Cardiac fibroblast (primary cell): ENCODE results near the gene ADAT3.
"Not testable (repeated sequence)": the region's sequence is repeated elsewhere in the genome, so short reads cannot be mapped to it uniquely, and the experiment has no call there.

Experiments
- DNase-seq, 2 donors: peaks; one replicate each; pipeline versions ENCODE4 v3.0.0 to v3.0.0-alpha.2; 2010; ENCODE audit warnings: low read depth in 2 of 2
- H3K4me3 ChIP-seq, 2 donors: replicated peaks in 1 of 2; 1 replicate in 1 of 2; 2 replicates in 1 of 2; pipeline ENCODE4 v1.5.1; 2011; ENCODE audit warnings: low read depth in 2 of 2, low read length in 2 of 2, mild to moderate bottlenecking in 2 of 2, moderate library complexity in 1 of 2
- TF ChIP-seq, protein P1 (sequence below): IDR thresholded peaks from one replicate; pipeline ENCODE4 v1.5.1; 2011; ENCODE audit warnings: low read depth, mild to moderate bottlenecking, low read length, inconsistent platforms

The ADAT3 gene

DNA sequence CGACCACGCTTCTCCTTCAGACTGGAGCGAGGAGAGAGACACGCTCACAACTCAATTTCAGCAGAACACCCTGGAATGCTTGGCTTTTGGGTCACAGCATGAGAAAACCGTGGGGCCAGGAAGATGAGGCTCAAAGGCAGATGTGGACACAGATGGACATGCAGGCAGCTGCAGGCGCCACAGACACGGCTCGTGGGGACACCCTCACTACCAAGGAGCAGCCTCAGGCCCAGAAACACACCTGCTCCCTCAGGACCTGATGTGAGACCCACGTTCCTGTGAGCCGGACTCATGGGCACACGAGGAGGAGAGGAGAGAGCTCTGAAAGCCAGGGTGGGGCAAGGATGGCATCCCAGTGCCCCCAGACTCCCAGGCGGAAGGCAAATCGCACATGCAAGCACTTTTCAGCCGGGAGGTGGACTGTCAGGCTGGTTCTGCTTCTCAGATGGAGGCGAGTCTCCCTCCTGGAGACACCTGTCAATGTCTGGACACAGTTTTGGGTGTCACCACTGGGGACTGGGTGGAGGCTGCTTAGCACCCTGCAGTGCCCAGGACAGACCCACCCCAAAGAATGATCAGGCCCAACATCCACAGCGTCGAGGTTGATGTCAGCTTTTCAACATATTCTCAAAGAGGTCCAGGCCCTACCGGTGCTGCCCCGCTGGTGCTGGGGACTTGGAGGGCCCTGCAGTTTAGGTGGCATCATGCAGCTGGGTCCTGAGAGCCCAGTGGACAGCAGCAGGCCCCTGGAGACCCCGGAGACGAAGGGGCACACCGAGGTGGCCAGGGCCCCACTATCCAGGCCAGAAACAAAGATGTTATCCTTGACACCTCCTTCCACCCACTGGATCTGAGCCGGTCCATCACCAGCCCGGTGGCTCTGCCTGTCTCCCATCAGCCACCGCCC lies 22.2 kb upstream of the ADAT3 start:
- peak overlapping the region; percentile 92 to 99 for H3K4me3 ChIP-seq
- DNase-seq, result no peak
- TF ChIP-seq, protein P1, sequence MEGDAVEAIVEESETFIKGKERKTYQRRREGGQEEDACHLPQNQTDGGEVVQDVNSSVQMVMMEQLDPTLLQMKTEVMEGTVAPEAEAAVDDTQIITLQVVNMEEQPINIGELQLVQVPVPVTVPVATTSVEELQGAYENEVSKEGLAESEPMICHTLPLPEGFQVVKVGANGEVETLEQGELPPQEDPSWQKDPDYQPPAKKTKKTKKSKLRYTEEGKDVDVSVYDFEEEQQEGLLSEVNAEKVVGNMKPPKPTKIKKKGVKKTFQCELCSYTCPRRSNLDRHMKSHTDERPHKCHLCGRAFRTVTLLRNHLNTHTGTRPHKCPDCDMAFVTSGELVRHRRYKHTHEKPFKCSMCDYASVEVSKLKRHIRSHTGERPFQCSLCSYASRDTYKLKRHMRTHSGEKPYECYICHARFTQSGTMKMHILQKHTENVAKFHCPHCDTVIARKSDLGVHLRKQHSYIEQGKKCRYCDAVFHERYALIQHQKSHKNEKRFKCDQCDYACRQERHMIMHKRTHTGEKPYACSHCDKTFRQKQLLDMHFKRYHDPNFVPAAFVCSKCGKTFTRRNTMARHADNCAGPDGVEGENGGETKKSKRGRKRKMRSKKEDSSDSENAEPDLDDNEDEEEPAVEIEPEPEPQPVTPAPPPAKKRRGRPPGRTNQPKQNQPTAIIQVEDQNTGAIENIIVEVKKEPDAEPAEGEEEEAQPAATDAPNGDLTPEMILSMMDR, result no peak

DNA sequence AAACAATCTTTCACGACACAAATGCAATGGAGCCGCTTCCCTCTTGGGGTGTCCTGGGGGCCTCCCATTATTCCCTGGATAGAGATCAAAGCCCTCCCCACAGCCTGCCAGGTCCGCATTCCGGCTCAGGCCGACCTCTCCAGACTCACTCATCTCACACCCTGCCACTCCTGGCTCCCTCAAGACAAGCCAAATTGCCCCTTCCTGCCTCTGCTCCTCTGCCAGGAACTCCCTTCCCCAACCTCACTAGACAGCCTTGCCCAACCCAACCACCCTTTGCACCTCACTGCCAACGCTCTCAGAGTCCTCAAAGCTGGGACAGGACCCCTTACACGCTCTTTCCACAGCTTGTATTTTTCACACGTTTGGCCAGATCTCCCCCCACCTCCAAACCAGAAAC lies 21.4 kb upstream of the ADAT3 start:
- no peak for DNase-seq
- peak overlapping the region; percentile 92 to 99 for H3K4me3 ChIP-seq
- TF ChIP-seq, protein P1, result no peak

DNA sequence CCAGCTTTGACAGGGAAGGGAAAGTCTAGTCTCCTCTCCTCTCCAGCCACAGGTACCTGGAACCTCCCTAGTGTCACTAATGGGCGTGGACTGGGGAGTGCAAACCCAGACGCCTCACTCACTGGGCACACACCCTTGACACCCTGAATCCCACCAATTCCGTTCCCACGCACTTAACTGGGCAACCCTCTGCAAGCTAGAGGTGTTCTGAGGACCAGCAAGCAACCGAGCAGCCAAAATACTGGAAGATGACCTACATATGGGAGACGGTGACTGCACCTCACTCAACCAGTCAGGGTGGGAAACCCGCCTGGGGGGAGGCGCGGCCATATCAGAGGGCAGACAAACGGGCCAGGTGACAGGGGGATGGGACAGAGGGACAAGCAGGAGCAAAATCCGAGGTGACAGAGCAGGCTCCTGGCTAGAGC lies 20.9 kb upstream of the ADAT3 start:
- TF ChIP-seq, protein P1, result no peak
- DNase-seq, result no peak
- H3K4me3 ChIP-seq, result peak overlapping the region; percentile 92 to 99

DNA sequence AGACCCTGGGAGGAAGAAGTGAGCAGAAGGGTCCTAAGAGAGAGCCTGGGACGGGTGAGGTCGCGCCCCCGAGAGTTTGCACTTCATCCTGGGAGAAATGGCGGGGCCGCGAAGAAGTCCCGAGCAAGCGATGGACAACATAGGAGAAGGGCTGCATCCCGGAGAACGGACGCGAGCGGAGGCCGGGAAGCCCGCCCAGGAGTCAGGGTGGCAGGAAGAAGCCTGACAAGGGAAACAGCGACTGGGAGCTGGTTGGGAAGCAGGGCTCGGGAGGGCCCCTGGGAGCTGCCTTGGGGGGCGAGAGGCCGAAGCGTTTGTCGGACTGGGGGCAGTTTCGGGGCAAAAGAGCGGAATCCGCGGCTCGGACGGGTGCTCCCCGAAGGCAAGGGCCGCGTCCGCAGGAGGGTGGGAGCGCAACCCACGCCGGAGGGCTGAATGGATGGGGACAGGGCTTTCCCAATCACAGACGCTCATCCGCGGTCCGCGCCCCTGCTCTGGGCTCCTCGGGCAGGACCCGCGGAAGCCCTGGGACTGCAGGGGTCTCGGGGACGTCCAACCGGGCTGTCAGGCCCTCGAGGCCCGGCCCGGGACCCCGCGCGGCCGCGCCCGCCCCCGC lies 20.4 kb upstream of the ADAT3 start:
- H3K4me3 ChIP-seq, result peak overlapping the region; percentile 92 to 99
- TF ChIP-seq, protein P1, result no peak
- DNase-seq, result no peak

DNA sequence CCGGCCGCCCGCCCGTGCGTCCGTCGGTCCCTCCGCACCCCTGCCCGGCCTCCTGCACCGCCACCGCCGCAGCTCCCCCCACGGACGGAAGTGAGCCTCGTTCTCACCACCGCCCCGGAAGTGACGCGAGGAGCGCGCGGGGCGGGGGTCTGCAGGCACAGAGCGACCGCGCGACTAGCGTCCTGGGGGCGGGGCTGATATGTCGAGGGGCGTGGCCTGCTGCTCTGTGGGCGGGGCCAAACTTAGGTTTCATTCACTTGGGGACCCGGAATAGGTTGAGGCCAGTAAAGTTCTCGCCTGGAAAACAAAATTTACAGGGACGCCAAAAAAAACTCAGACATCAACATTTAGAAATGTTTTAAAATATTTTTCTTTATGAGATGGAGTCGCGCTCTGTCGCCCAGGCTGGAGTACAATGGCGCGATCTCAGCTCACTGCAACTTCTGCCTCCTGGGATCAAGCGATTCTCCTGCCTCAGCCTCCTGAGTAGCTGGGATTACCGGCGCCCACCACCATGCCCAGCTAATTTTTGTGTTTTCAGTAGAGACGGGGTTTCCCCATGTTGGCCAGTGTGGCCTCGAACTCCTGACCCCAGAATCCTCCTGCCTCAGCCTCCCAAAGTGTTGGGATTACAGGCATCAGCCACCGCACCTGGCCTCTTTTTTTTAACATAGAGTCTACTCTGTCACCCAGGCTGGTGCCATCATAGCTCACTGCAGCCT lies 19.6 kb upstream of the ADAT3 start, which contains the start of gene ABHD17A:
TSS of gene ABHD17A (minus strand) at position 99 of the 722 bp plus-strand sequence. CDS start 3,930 bp downstream, outside the sequence.
- H3K4me3 ChIP-seq, result peak within 1 kb of the TSS; percentile 92 to 99
- peak; percentile 89 to 95 for DNase-seq

DNA sequence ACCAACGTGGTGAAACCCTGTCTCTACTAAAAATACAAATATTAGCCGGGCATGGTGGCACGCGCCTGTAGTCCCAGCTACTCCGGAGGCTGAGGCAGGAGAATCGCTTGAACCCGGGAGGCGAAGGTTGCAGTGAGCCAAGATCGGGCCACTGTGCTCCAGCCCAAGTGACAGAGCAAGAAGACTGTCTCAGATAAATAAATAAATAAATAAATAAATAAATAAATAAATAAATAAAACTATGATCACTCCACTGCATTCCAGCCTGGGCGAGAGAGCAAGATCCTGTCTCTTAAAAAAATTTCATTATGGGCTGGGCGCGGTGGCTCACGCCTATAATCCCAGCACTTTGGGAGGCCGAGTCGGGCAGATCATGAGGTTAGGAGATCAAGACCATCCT lies 18.8 kb upstream of the ADAT3 start:
- DNase-seq, H3K4me3 ChIP-seq: not testable (repeated sequence)

DNA sequence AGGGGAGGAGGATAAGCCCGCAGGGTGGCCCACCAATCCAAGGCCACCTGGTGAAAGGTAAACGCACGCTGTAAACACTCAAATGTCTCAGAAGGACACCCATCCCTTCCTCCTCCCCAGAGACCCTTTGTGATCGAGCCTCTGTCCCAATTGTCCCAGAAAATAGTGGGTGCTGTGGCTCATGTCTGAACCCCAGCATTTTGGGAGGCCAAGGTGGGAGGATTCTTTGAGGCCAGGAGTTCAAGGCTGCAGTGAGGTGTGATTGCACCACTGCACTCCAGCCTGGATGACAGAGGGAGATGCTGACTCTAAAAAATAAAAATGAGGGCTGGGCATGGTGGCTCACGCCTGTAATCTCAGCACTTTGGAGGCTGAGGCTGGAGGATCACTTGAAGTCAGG lies 16.8 kb upstream of the ADAT3 start:
- TF ChIP-seq, protein P1, result no peak
- no peak for DNase-seq
- H3K4me3 ChIP-seq, result no peak overlapping the region
